Epidermal melanocyte (primary cell): Measurements from ENCODE around the gene NSUN2.
A peak's percentile ranks its signal among the peaks of the same experiment; 100 is the strongest.
"Not testable (repeated sequence)": the region's sequence is repeated elsewhere in the genome, so short reads cannot be mapped to it uniquely, and the experiment has no call there.

Experiments
- DNase-seq: peaks from one replicate; pipeline ENCODE4 v3.0.0; 2011; ENCODE audit warnings: low spot score; ENCODE audit not compliant: insufficient read length

NSUN2 gene

DNA sequence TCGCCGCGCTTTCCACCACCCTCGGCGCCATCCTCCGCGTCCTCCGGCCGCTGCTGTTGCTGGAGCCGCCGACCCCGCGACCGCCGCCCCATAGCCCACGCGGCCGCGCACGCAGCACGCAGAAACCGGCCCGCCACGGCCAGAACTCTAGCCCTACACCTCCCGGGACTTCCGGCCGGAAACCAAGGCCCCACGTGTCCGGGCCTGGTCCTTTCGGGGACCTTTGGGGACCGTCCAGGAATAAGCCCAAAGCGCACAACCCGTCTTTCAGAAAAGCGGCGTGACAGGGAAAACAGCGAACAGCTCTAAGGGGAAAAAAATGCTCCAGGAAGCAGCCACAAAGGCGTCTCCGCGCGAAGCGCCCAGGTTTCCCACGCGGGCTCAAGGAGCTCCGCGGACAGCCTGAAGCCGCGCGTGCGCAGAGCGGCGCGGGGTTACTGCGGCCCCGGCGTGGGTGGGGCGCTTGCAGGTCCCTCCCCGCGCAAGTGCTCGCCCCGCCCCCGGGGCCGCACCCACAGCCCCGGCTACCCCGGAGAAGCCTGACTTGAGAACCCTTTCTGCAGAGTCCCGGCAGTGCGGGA, at the start of gene NSUN2, which contains the start of gene SRD5A1:
Gene NSUN2, minus strand, starts transcription at position 157 of the 581 bp plus-strand sequence. Its CDS starts 65 bp downstream, at position 92.
Gene SRD5A1, plus strand, starts transcription at position 553 of the 581 bp plus-strand sequence. CDS start 137 bp downstream, outside the sequence.
- peak; percentile 90 for DNase-seq

DNA sequence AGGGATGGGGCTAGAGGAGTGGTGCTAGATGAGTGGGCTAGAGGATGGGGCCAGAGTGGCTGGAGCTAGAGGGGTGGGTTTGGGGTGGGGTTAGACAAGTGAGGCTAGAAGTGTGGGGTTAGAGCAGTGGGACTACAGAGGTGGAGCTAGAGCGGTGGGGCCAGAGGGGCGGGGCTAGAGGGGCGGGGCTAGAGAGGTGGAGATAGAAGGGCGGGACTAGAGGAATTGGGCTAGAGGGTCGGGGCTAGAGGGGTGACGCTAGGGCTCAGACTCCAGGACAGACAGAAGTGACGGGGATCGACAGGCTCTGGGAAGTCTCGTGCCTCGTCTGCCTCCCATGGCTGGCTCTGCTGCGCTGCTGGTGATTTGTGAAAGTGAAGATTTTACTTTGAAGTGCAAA, 49.4 kb upstream of the NSUN2 start:
- DNase-seq = no peak

DNA sequence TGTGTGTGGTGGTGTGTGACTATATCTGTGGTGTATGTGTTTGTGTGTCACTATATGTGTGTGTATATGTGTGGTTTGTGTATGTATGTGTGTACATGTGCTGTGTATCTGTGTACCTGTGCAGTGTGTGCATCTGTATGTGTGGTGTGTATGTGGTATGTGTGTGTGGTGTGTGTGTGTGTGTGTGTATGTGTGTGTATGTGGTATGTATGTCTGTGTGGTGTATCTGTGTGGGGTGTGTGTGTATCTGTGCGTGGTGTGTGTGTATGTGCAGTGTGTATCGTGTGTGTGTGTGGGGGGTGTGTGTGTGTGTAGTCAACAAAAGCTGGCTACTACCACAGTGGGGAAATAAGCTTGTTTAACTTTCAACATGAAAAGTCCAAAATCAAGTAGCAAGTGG, 48.8 kb upstream of the NSUN2 start:
- DNase-seq = no peak

DNA sequence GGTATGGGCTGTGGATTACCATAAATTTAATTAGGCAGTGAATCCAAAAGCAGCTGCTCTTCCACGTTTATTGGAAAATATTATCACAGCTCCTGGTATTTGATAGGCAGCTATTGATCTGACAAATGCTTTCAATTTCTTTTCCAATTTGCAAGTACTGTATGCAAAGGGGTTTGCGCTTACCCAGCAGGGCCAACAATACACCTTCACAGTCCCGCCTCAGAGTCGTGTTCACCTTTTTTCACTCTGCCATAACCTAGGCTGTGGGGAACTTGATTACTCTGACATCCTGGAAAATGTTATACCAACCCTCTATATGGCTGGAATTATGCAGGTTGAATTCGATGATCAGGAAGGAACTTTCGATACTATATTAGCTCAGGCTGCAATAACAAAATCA, 48.1 kb upstream of the NSUN2 start:
- DNase-seq = no peak

DNA sequence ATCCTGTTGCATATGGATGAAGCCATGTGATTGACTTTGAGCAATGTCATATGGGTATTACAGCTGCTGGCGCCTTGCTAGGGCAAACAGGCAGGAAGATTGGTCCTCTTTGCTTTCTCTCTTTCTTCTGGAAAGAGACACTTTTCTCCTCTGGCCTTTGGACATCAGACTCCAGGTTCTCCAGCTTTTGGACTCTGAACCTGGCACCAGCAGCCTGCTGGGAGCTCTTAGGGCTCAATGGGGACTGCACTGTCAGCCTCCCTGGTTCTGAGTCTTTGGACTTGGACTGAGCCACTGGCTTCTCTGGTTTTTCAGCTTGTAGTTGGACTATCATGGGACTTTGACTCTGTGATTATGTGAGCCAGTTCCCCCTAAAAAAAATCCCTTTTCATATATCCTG, 45.5 kb upstream of the NSUN2 start:
- no peak for DNase-seq

DNA sequence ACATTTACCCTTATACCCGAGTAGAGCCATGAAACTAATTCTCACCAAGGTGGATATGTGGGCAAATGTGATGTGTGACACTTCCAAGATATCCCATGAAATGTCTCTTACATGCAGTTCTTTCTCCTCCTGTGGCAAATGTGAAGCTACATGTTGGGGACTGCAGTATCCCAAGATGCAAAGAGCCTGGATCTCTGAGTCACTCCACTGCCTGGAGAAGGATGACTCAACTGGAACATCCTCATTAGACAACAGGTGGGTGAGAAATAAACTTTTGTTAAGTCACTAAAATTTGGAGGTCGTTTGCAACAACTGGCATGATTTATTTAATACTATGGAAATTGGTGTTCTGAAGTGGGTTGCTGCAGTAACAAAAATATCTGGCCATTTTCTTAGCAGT, 43.9 kb upstream of the NSUN2 start:
- DNase-seq = no peak

DNA sequence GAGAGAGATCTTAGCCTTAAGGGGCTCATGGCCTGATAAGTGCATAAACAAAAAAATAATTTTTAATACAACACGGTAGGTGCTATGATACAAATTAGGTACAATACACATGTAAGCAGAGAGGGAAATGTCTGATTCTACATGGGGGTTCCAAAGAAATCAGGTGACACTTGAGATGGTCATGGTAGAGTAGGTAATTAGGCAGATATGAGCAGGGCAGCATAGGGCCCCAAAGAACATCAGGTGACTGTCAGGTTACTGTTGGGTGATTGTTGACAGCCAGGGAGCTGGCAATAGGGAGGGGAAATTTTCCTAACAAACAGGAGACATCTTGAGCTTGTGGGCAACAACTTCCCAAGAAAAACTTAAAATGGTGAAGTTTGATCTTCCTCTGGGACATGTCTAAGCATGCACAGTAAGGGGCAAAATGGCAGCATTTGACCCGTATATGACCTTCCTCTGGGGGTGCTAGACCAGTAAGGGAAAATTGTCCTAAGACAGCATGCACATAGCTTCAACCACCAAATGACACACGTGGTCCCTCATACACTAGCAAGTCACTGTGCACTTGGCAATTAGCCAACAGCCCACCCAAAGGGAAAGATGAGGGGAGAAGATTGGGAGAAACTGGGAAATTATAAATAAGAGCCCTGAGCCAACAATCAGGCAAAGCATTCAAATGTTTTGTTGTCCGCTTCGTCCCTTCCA, 43.1 kb upstream of the NSUN2 start:
- DNase-seq = no peak

DNA sequence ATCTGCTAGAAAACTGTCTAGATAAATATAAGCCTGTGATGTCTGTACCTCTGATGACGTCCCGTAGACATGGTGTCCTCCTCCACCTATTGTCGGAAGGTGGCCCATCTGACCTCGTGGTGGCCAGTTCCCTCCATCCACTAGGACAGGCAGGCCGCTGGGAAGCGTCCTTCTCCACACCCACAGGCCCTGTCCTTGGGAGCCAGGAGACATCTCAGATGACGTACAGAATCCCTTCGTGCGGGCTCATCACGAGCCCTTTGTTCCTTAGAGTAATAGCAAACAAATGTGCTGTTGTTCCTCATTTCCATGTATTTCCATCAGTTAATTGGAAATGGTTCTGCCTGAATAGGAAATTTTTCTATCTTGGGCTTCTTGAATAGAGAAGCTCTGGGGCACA, 42.0 kb upstream of the NSUN2 start:
- DNase-seq = no peak

DNA sequence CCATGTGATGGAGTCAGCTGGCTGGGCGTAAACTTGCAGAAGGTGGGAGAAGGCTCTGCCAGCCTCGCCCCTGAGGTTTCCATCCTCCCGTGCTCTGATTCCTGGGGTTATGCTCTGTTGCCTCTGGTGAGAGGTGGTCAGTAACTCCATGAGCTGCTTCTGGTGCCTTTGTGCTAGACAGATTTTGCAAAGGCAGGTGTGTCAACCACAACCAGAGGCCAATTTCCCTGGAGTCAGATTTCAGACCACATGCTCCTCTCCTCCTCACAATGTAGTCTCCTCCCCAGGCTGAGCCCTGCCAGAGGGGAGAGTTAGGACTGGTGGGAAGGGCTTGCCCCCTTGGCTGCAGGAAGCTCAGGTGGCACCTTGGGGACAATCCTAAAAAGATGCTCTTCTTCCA, 41.6 kb upstream of the NSUN2 start:
- no peak for DNase-seq

DNA sequence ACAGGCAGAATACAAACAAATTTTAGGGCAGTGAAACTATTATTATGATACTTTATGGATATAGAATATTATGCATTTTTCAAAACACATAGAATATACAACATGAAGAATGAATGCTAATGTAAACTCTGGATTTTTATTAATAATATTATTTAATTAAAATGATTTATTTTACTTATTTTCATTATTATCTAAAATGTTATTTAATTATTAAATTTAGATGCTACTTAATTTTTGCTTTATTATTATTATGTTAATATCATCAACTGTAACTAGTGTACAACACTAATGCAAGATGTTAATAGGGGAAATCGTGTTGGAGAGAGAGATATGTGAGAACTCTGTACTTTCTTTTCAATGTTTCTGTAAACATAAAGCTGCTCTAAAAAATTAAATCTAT, 41.1 kb upstream of the NSUN2 start:
- DNase-seq = no peak

DNA sequence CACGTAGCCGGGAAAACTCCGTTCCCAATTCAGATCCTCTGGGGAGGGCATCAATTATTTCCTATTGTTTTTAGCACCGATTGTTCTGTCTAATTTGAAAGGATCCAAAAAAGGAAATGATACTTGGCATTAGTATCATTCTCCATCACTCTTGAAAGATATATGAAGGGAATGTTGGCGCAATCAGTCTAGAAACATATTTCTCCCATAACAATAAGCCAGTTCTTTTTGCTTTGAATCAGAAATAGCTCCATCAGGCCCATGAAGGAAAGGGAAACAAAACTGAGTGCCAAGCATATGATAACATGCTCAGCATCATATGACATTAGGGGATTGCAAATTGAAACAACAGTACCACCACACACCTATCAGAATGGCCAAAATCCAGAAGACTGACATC, 40.2 kb upstream of the NSUN2 start:
- DNase-seq = no peak

DNA sequence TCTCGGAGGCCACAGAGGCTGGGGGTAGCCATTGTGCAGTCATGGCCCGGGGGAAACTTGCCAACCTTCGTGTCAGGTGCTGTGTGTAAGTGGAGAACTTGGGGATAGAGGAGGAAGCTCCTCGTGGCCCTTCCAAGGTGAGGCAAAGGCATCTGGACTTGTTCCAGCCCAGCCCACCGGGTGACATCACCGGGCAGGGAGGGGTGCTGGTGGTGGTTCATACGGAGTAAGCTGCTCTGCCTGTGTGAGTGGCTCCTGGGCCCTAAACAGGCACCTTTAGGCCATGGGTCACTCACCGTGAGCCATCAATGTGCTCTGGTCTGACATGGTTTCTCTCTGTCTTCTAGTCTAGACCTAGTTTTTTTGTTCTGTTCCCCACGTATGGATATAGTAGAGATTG, 35.9 kb upstream of the NSUN2 start:
- not testable (repeated sequence) for DNase-seq

DNA sequence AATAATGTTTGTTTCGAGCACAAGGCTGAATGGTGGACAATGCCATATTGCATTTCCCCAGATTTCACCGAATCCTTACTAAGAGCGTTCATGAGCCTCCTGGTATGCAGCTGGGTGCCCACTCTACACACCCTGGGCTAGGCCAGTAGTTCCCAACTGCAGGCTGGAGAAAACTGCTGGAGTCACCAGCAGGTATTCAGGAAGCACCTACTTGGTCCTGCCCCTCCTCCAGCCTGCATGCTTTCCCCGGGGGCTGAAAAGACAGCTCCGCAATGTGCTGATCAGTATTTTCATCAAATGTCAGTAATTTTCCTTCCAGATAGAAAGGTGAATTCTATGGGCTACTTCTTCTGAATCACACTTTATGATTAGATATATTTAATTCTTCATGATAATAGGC, 34.8 kb upstream of the NSUN2 start:
- no peak for DNase-seq

DNA sequence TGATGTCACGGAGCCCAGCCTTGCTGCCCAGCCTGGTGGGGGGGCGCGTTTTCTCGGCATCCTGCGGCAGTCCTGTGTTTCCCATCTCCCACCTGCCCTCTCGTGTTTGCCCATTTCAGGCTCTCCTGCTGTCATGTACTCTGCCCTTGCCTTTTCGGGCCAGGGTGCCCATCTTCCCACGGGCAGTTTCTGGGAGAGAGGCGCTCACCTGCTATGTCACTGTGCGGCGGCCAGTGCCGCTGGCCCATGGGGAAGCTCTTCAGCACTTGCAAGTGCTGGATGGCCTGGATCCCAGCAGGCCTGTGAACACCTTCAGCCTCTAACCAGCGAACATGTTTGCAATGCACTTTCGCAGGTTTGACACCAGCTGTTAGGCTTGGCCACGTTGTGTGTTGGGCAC, 33.9 kb upstream of the NSUN2 start:
- no peak for DNase-seq

DNA sequence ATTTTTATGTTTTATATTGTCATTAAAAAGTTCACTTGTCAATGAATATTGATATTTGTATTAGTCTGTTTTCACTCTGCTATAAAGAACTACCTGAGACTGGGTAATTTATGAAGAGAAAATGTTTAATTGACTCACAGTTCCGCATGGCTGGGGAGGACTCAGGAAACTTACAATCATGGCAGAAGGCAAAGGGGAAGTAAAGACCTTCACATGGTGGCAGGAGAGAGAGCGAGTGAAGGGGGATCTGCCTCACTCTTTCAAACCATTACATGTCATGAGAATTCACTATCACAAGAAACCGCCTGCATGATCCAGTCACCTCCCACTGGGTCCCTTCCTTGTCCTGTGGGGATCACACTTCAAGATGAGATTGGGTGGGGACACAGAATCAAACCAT, 27.8 kb upstream of the NSUN2 start:
- no peak for DNase-seq

DNA sequence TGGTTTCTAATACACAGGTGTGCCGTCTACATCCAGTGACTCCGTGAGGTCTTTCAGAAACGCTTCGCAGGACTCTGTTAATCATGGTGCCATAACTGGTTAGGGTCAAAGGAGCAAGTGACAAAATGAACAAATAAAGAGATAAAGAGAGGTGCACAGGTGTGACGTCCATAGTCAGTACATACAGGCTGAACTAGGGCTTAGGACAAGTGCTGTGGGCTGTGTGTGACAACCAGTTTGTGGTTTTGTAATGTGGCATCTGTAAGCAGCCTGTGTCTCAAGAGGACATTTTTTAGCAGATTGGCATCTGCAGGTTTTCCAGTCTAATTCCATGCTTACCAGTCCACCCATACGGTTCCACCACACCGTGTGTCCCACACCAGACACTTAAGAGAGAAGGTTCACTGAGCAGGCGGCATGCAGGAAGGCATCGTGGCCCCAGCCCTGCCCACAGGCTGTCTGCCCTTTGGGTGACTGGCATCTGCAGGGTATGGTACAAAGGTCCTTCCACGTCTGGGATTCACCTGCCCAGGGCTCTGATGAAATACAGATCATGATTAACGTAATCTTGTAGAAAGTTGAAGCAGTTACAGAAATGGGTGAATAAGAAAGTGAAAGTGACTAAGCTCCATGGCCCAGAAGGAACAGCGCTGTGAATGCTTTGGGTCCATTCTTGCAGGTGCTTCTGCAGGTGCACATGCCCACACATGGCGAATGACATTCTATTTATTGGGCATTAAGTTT, 27.3 kb upstream of the NSUN2 start:
- DNase-seq = no peak

DNA sequence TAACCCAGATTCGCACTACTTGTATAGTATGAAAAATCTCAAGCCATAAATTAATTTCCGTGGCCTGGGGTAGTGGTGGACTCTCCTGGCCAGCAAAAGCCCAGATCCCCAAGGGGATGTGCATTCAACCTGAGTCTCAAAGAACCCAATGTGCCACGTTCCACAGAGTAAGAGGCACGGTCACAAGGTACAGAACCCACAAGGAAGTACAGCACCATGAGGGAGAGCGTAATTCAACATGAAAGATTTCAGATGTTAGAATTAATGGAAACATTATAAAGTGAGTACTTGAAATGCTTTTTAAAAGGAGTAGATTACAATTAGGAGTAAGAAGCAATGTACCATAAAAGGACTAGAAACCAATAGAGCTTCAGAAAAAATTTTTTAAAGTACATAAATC, 23.8 kb upstream of the NSUN2 start:
- DNase-seq = no peak

DNA sequence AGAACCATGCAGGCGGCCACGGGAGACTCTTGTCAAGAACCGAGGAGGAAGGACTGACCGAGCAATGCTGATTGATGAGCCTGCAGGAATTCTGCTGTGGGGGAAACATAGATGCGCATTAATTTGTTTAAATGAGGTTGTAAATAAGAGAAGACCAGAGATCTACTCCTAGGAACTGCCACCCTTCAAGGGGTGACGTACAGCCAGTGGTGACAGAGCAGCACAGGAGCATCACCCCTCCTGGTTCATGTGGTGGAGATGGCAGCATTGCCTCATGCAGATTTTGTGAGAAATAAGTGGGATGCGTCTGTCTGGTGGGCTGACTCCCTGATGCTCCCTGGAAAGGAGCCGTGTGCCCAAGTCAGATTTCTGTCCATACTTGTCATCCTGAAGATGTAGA, 22.6 kb upstream of the NSUN2 start:
- DNase-seq = no peak

DNA sequence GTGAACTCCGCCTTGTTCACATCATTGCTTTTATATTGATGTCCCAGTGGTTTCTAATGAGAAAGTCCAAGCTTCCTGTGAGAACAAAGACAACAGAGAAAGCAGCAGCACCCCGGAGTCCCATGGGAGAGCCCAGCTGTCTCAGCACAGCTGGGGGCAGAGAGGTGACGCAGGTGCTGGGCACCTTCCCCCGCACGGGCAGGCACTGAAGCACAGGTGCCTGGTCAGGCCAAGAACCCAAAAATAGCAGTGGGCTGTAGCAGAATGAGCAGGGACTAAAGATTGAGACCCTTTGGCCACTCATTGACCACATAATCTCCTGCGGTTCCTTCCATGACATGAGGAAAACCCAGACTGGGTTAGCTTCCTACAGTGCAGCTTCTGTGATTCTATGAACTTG, 19.2 kb upstream of the NSUN2 start:
- no peak for DNase-seq

DNA sequence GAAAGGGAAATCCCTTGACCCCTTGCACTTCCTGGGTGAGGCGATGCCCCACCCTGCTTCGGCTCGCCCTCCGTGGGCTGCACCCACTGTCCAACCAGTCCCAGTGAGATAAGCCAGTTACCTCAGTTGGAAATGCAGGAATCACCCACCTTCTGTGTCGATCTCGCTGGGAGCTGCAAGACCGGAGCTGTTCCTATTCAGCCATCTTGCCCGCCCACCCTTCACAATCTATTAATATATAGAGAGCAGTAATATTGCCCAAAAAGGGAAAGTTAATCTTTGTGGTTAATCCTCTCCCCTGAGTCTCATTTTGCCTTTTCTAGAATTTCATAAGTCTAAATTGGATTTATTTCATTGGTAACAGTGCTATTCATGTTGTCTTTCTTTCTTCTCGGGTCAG, 16.8 kb upstream of the NSUN2 start:
- DNase-seq = no peak

DNA sequence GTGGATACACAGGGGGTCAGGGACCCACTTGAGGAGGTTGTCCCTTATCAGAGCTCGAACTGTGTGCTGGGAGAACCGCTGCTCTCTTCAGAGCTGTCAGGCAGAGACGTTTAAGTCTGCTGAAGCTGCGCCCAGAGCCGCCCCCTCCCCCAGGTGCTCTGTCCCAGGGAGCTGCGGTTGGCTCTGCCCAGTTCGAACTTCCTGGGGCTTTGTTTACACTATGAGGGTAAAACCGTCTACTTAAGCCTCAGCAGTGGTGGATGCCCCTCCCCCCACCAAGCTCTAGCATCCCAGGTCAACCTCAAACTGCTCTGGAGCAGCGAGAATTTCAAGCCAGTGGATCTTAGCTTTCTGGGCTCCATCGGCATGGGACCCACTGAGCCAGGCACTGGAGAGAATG, 16.3 kb upstream of the NSUN2 start:
- DNase-seq = no peak

DNA sequence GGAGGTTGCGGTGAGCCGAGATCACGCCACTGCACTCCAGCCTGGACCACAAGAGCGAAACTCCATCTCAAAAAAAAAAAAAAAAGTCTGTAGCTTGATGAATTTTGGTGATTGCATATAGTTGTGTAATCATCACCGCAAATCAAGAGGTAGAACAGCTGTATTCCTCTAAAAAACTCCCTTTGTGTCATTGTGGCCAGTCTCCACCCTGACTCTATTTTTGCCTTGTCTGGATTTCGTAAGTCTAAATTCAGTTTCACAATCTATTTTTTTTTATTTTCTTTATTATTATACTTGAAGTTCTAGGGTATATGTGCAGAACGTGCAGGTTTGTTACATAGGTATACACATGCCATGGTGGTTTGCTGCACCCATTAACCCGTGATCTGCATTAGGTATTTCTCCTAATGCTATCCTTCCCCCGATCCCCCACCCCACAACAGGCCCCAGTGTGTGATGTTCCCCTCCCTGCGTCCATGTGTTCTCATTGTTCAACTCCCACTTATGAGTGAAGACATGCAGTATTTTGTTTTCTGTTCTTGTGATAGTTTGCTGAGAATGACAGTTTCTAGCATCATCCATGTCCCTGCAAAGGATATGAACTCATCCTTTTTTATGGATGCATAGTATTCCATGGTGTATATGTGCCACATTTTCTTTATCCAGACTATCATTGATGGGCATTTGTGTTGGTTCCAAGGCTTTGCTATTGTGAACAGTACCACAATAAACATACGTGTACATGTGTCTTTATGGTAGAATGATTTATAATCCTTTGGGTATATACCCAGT, 12.9 kb upstream of the NSUN2 start:
- DNase-seq = not testable (repeated sequence)
